Fibroblast of mammary gland (primary cell): ENCODE measurements around the gene SRP19.
A peak's percentile ranks its signal among the peaks of the same experiment; 100 is the strongest.
"Not testable (repeated sequence)": the region's sequence is repeated elsewhere in the genome, so short reads cannot be mapped to it uniquely, and the experiment has no call there.

Source experiments
- DNase-seq: peaks from one replicate; pipeline ENCODE4 v3.0.0-alpha.2; 2010; ENCODE audit warnings: low read depth
- H3K4me3 ChIP-seq: 2 replicates; pipeline ENCODE4 v1.5.1; 2011; ENCODE audit warnings: low read depth, mild to moderate bottlenecking, low read length, moderate library complexity; ENCODE audit not compliant: control insufficient read depth
- CTCF ChIP-seq: conservative IDR thresholded peaks from 2 replicates; pipeline ENCODE4 v1.5.1; 2011; ENCODE audit warnings: low read depth, low read length, inconsistent platforms; ENCODE audit not compliant: control insufficient read depth, insufficient read depth

SRP19 gene

GRCh38 chr5:112849912-112850311, 11.2 kb upstream of the SRP19 start:
- TF ChIP-seq CTCF = no peak
- no peak for DNase-seq
- H3K4me3 ChIP-seq = no peak overlapping the region

GRCh38 chr5:112854651-112855050, 6.4 kb upstream of the SRP19 start:
- H3K4me3 ChIP-seq = no peak overlapping the region
- no peak for DNase-seq
- TF ChIP-seq CTCF = no peak

- no peak for TF ChIP-seq CTCF
- no peak for DNase-seq
- no peak overlapping the region for H3K4me3 ChIP-seq
Measured at GRCh38 chr5:112857866-112858265, 3.2 kb upstream of the SRP19 start.

- H3K4me3 ChIP-seq = peak overlapping the region; percentile 100
- DNase-seq = not testable (repeated sequence)
Measured at GRCh38 chr5:112860571-112860928, 537 bp upstream of the SRP19 start.

- TF ChIP-seq CTCF = no peak
- DNase-seq = no peak
- peak overlapping the region; percentile 100 for H3K4me3 ChIP-seq
Measured at GRCh38 chr5:112861638-112861985, 525 bp downstream of the SRP19 start.

GRCh38 chr5:112862085-112862484, 998 bp downstream of the SRP19 start:
- TF ChIP-seq CTCF = no peak
- DNase-seq = no peak
- H3K4me3 ChIP-seq = peak overlapping the region; percentile 100

- TF ChIP-seq CTCF = no peak
- H3K4me3 ChIP-seq = peak overlapping the region; percentile 14
- peak; percentile 34 for DNase-seq
Measured at GRCh38 chr5:112863549-112863948, 2.5 kb downstream of the SRP19 start.
